ENCODE results near the gene CD3G. TPM values are rescaled to one million over a fixed set of nuclear protein-coding genes. Genes with fewer than 3 reads are reported as not detected.

CD3G gene
- total and polyA plus RNA-seq, 9 of the 15 experiments (the other 6 are each of a cell fraction or from before 2014, with no cell fraction given): 0.30 to 1.7 (median 0.47) TPM

DNA sequence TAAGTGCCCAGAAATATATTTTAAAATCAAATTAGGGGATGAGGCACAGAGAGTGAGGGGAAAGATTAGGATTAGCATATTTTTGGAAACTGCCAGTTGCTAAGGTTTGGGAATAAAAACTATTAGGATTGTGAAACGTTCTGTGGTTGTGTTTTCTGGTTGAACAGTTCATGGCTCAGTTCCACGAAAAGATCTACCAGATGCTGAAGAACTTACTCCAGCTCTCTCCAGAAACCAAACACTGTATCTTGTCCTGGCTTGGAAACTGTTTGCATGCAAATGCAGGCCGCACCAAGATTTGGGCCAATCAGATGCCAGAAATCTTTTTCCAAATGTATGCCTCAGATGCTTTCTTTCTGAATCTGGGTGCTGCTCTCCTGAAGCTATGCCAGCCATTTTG is 30.6 kb downstream of the CD3G start:
- Histone ChIP-seq H3K27me3 (ENCODE audit: control insufficient read depth in 2 of 2, insufficient read depth in 2 of 2, low read length in 2 of 2) (no peaks in the 10 kb centered on the region), H3K79me2 (ENCODE audit: control insufficient read depth, insufficient read depth, low read length) (no peaks in the 10 kb centered on the region), H3K4me1 (replicated peaks in 1 of 2; ENCODE audit: control insufficient read depth in 2 of 2, insufficient read depth in 2 of 2, low read length in 2 of 2) (peaks cover 0 to 6% of the 10 kb centered on the region in 2 experiments; a peak in 2 of 5 replicates), H3K27ac (ENCODE audit: extremely low read depth, low read depth, low read length) (no peak overlapping the region), H3K9ac (ENCODE audit: insufficient read depth in 1 of 2, low read depth in 2 of 2, low read length in 2 of 2) (no peak overlapping the region), H3K9me1 (ENCODE audit: control insufficient read depth, insufficient read depth, low read length) (no peaks in the 10 kb centered on the region), H3K4me3 (no peak overlapping the region), H3K4me2 (ENCODE audit: insufficient read depth, low read length) (no peak overlapping the region), H4K20me1 (replicated peaks; ENCODE audit: control insufficient read depth, insufficient read depth, low read length) (no peaks in the 10 kb centered on the region), H2AFZ (ENCODE audit: low read depth, low read length) (no peak overlapping the region), H3K9me3 (replicated peaks; ENCODE audit: control insufficient read depth, insufficient read depth, low read depth, low read length) (no peaks in the 10 kb centered on the region), H3K36me3 (ENCODE audit: control insufficient read depth, insufficient read depth, low read length) (peaks cover 85% of the 10 kb centered on the region)
- FAIRE-seq (no peak), DNase-seq (ENCODE audit: extremely low read depth in 1 of 4, low spot score in 3 of 4) (no peak), ATAC-seq (no peak)
- ChIA-PET POLR2A (interaction anchor here (0.7 to 2.5 kb wide), 2 partner anchors 12 to 47 kb away, joined by 4 to 16 read pairs; no protein-coding TSS in a partner anchor), CTCF (ENCODE audit: low intra/inter-chr PET ratio) (no interaction called here)
- 78% methylated on average over 3 of the region's 3 CpGs for WGBS (ENCODE audit: insufficient coverage, low coverage, missing lambda C conversion rate)
- intact Hi-C loops (cut with micrococcal nuclease): no loop called here
- BruUV-seq (replicated peaks): no TSS peak
- in situ Hi-C loops (cut with MboI): no loop called here
- TF ChIP-seq MYNN (IDR thresholded peaks at IDR 0.05) (no peak), MYNN (CRISPR knock-in tag; IDR thresholded peaks at IDR 0.05) (no peak), KDM1A (IDR thresholded peaks at IDR 0.05) (no peak), HNRNPL (IDR thresholded peaks at IDR 0.05; ENCODE audit: low read depth, low read length) (no peak), GTF2F1 (IDR thresholded peaks at IDR 0.05; ENCODE audit: low read depth, low read length) (no peak), STAT5B (CRISPR knock-in tag; IDR thresholded peaks at IDR 0.05) (no peak), GTF2E2 (tag; IDR thresholded peaks at IDR 0.05) (no peak), PTRF (tag; IDR thresholded peaks at IDR 0.05) (no peak), NFE2 (IDR thresholded peaks at IDR 0.05; ENCODE audit: low read depth) (no peak), ZNF408 (CRISPR knock-in tag; IDR thresholded peaks at IDR 0.05; ENCODE audit: low read depth) (no peak), ZNF584 (CRISPR knock-in tag; IDR thresholded peaks at IDR 0.05; ENCODE audit: low read depth) (no peak), TRIM24 (IDR thresholded peaks at IDR 0.05) (no peak), TSC22D4 (tag; IDR thresholded peaks at IDR 0.05) (no peak), POU5F1 (IDR thresholded peaks at IDR 0.05; ENCODE audit: borderline replicate concordance, low read depth, low read length, partially characterized antibody) (no peak)
- TF ChIP-seq, protein P1, sequence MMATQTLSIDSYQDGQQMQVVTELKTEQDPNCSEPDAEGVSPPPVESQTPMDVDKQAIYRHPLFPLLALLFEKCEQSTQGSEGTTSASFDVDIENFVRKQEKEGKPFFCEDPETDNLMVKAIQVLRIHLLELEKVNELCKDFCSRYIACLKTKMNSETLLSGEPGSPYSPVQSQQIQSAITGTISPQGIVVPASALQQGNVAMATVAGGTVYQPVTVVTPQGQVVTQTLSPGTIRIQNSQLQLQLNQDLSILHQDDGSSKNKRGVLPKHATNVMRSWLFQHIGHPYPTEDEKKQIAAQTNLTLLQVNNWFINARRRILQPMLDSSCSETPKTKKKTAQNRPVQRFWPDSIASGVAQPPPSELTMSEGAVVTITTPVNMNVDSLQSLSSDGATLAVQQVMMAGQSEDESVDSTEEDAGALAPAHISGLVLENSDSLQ (IDR thresholded peaks at IDR 0.05): no peak
- TF ChIP-seq, protein P2, sequence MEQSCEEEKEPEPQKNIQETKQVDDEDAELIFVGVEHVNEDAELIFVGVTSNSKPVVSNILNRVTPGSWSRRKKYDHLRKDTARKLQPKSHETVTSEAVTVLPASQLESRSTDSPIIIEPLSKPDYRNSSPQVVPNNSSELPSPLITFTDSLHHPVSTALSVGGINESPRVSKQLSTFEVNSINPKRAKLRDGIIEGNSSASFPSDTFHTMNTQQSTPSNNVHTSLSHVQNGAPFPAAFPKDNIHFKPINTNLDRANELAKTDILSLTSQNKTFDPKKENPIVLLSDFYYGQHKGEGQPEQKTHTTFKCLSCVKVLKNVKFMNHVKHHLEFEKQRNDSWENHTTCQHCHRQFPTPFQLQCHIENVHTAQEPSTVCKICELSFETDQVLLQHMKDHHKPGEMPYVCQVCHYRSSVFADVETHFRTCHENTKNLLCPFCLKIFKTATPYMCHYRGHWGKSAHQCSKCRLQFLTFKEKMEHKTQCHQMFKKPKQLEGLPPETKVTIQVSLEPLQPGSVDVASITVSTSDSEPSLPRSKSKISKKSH (CRISPR knock-in tag; IDR thresholded peaks at IDR 0.05): no peak
